NCI-H524 treated with DMSO at 0.1 percent for 48 hours (cell line): ENCODE data around the gene OIT3.
A peak's percentile ranks its signal among the peaks of the same experiment; 100 is the strongest.

ENCODE experiments used
- DNase-seq: peaks from one replicate; lab custom pipeline; 2025; lab: John Stamatoyannopoulos, UW

The OIT3 gene

GRCh38 chr10:72952642-72953158 is 59.2 kb downstream of the OIT3 start:
- no peak for DNase-seq

GRCh38 chr10:72953687-72954086 is 60.1 kb downstream of the OIT3 start:
- DNase-seq: no peak

- DNase-seq: no peak
These were observed 60.7 kb downstream of the OIT3 start for GRCh38 chr10:72954230-72954595.

GRCh38 chr10:72954596-72955554 is 61.3 kb downstream of the OIT3 start, which contains the start of gene PLA2G12B:
PLA2G12B (minus strand) TSS chr10:72954806; CDS start chr10:72954685, 121 bp downstream.
- peak; percentile 83 for DNase-seq

- no peak for DNase-seq
These were observed 62.5 kb downstream of the OIT3 start for GRCh38 chr10:72956001-72956400.

GRCh38 chr10:72976886-72977285 is 83.3 kb downstream of the OIT3 start:
- no peak for DNase-seq

GRCh38 chr10:72979709-72980108 is 86.2 kb downstream of the OIT3 start:
- no peak for DNase-seq

GRCh38 chr10:72980348-72980747 is 86.8 kb downstream of the OIT3 start:
- DNase-seq: no peak

GRCh38 chr10:72981028-72981881 is 87.7 kb downstream of the OIT3 start:
- no peak for DNase-seq

GRCh38 chr10:72981882-72982529 is 88.5 kb downstream of the OIT3 start:
- no peak for DNase-seq
